ENCODE data around the gene FMN1.
A peak's percentile ranks its signal among the peaks of the same experiment; 100 is the strongest.

Gene FMN1

DNA sequence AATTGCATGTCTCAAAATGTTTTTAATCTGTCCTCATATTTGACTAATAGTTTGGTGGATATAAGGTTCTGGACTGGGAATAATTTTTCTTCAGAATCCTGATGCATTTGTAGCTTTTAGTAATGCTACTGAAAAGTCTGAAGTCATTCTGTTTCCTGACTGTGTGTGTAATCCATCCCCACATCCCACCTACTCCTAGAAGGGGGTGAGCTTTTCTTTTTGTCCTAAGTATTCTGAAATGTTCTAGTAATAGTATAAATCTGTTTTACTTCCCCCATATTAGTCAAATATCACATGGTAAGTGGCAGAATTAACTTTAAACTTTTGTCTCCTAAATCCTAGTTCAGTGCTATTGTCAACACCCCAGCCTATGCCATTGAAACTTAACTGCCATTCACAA is 313.9 kb downstream of the FMN1 start:
- no peaks in the 10 kb centered on the region for H3K27me3 ChIP-seq
- TF ChIP-seq CTCF (IDR thresholded peaks at IDR 0.05): no peak
- H3K9me3 ChIP-seq: no peaks in the 10 kb centered on the region
- intact Hi-C loops (cut with DNase I; ENCODE audit: low total_unique reads): no loop called here
- no peak overlapping the region for H3K4me3 ChIP-seq
- H3K4me1 ChIP-seq: peaks cover 0 to 19% (median 2%) of the 10 kb centered on the region in 4 donors
- H3K36me3 ChIP-seq: no peaks in the 10 kb centered on the region
- no peak overlapping the region for H3K27ac ChIP-seq
- DNase-seq: no peak

DNA sequence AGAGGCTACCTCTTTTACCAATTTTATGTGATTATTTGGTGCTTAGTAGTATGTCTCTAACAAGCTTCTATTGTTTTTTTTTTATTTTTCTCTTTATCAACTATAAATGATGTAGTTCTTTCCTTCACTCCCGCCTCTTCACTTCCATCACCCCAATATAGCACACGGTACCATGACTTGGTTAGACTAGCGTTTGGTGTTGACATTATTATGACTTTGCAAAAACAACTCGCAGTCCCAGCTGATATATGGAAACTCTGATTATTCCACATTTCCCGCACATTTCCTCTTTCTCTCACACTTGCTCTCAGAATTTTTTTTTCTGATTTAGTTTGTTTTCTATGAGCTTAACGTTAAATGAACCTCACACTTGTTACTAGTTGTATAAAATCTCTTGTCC is 314.5 kb downstream of the FMN1 start:
- Histone ChIP-seq H3K36me3 (no peaks in the 10 kb centered on the region), H3K27me3 (no peaks in the 10 kb centered on the region), H3K4me1 (peaks cover 0 to 19% (median 2%) of the 10 kb centered on the region in 4 donors), H3K4me3 (no peak overlapping the region), H3K27ac (no peak overlapping the region), H3K9me3 (no peaks in the 10 kb centered on the region)
- intact Hi-C loops (cut with DNase I; ENCODE audit: low total_unique reads): no loop called here
- no peak for TF ChIP-seq CTCF (IDR thresholded peaks at IDR 0.05)
- DNase-seq: no peak

- H3K27me3 ChIP-seq: no peaks in the 10 kb centered on the region
- no peak for DNase-seq
- H3K4me1 ChIP-seq: peaks cover 0 to 19% (median 2%) of the 10 kb centered on the region in 4 donors
- TF ChIP-seq CTCF (IDR thresholded peaks at IDR 0.05): no peak
- no peaks in the 10 kb centered on the region for H3K9me3 ChIP-seq
- peak overlapping the region; percentile 32 to 49 for H3K27ac ChIP-seq
- H3K4me3 ChIP-seq: no peak overlapping the region
- intact Hi-C loops (cut with DNase I; ENCODE audit: low total_unique reads): no loop called here
- H3K36me3 ChIP-seq: no peaks in the 10 kb centered on the region
Observed at GRCh38 chr15:32878869-32879805, 315.4 kb downstream of the FMN1 start.

DNA sequence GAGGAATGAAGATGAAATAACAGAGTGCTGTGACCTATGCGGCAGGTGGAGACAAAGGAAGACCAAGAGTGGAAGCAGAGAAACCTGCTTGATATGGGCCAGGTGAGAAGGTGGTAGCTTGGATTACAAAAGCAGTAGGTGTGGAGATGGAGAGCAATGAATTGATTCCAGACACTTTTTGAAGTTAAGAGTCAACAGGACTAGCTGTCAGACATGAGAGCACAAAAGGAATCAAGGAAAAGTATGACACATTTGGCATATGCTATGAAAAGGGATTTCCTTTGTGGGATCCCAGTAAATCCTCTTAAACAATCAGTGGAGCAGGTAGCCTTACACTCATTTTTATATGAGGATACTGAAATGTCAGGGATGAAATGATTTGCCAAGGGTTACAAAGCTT is 316.2 kb downstream of the FMN1 start:
- H3K9me3 ChIP-seq: no peaks in the 10 kb centered on the region
- H3K27me3 ChIP-seq: no peaks in the 10 kb centered on the region
- DNase-seq: no peak
- peak overlapping the region; percentile 32 to 49 for H3K27ac ChIP-seq
- intact Hi-C loops (cut with DNase I; ENCODE audit: low total_unique reads): no loop called here
- no peak overlapping the region for H3K4me3 ChIP-seq
- H3K36me3 ChIP-seq: no peaks in the 10 kb centered on the region
- peaks cover 0 to 21% (median 3%) of the 10 kb centered on the region in 4 donors for H3K4me1 ChIP-seq
- no peak for TF ChIP-seq CTCF (IDR thresholded peaks at IDR 0.05)

DNA sequence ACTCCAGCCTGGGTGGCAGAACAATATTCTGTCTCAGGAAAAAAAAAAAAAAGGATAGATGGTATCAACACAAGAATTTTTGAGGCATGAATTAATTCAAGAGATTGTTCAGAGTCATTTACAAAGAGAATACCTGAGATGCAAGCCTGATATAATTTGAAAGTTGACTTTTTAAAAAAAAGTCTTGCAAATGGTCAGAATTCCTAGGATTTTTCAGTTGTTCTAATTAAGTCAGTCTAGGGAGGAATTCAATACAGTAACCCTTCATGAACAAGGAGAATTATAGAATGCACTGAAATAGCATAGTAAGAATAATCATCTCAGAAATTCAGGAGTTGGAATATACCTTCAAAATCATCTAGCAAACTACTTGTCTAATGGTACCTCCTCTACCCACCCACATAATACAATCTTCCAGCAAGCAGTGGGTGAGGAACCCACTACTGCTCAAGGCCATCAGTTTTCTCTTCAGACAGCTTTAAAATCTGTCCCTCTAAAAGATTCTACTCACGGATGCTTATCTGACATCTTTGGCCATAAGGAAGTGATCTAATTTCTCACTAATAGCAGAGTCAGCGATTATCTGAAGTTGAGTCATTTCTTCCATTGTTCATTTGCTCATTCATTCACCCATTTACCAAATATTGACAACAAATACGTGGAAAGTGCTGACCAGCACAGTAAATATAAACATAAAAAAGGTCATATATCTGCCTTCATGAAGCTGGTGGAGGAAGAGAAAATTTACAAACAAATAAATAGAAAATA is 317.1 kb downstream of the FMN1 start:
- Histone ChIP-seq H3K36me3 (no peaks in the 10 kb centered on the region), H3K9me3 (no peaks in the 10 kb centered on the region), H3K27me3 (no peaks in the 10 kb centered on the region), H3K4me3 (no peak overlapping the region), H3K4me1 (peaks cover 0 to 31% (median 9%) of the 10 kb centered on the region in 4 donors), H3K27ac (no peak overlapping the region)
- no peak for TF ChIP-seq CTCF (IDR thresholded peaks at IDR 0.05)
- no peak for DNase-seq
- intact Hi-C loops (cut with DNase I; ENCODE audit: low total_unique reads): no loop called here
